Activated naive CD4-positive, alpha-beta T cell treated with anti-CD3 and anti-CD28 coated beads, Interleukin-2, amount 50 U/mL, for 16 hours (primary cell): ENCODE measurements around the gene LCK.

Experiments used
- DNase-seq: peaks from one replicate; pipeline ENCODE4 v3.0.0-alpha.2; 2020

LCK gene

DNA sequence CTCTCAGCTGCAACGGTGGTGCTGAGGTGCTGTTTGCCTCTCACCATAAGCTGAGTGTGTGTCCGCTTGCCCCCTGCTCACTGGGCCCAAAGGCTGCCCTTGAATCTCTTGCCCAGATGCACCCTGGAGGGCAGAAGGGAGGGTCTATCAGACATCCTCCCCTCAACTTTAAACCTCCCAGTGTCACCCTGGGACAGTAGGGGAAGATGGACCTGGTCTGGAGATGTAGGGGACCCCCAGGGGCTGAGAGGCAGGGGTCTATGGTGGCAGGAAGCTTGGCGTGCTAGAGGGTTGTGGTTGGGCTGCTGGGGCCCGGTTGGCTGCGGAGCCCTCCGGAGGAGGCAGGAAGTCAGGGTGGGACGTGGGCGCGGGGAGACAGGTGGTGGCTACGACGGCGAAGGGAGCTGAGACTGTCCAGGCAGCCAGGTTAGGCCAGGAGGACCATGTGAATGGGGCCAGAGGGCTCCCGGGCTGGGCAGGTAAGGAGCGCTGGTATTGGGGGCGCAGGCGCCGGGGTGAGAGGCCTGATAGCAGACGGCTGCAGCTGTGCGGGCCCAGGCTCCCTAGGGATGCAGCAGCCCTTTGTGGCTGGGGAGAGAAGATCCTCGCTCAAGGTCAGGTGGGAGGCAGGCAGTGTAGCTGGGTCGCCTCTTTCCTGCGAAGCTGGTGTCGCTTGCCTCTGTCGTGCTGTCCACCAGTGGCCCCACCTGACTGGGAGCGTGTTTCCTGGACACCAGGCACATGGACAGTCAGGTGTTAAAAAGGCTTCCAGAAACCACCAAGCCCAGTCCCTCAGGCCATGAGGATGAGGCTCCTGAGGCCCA, at the start of gene LCK:
Gene LCK (plus strand): TSS at position 373 of the 824 bp plus-strand sequence. CDS start 23,065 bp downstream, outside the sequence.
- DNase-seq: peak; percentile 69

DNA sequence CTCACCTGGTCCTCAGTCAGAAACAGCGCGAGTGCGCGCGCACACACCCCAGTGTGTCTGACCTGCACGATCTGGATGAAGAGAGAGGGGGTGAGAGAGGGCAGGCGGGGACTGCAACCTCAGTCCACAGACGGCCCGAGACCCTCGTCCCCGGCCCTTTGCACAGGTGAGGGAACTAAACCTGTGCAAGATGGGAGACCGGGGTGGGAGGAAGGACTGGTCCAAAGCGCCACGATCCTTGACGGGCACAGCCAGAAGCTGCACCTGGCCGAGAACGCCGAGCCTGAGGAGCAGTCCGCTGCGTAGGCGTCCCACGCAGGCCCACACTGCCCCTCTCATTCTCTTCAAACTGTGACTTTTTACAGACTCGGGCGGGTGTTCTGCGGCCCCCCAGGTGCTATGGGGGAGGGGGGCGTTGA, 46.1 kb upstream of the LCK start:
- no peak for DNase-seq

DNA sequence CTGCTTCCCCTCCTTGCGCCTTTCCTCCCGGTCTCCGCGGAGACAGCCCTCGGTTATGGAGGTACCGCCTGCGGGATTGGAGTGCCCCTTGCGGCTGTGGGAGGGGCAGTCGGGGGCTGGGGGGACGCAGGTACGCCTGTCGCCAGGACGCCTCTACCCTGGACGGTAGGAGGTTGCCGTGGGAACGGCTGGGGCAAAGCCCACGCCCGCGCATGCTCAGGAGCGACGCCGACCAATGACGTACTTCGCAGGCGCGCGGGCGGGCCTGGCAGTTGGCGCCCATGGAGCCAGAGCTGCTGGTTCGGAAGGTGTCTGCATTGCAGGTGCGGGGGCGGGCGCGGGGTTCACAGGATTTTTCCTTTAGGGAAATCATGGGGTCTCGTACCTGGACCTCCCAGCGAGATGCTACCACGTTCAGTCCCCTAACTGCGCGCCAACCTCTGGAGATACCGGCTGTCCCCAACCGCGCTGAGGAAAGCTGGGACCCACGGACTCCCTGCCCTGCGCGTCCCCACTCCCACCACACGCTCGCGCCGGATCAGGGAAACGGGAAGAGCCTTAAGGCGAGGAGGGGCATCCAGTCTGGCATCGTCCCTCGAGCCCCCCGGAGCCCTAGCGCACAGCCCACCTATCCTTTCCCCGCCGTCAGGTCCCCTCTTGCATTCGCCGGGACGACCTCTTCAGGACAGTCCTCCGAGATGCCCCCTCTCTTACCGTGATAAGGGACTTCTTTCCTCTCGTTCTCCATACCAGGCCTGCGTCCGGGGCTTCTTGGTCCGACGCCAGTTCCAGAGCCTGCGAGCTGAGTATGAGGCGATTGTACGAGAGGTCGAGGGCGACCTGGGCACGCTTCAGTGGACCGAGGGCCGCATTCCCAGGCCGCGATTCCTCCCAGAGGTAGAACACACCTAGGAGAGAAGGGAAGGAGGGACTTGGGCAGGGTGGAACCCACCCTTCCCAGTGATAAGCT, 45.4 kb upstream of the LCK start, which contains the start of gene IQCC:
Gene IQCC (plus strand): TSS at position 271 of the 970 bp plus-strand sequence. CDS start 11 bp downstream, at position 282.
- peak; percentile 84 for DNase-seq

DNA sequence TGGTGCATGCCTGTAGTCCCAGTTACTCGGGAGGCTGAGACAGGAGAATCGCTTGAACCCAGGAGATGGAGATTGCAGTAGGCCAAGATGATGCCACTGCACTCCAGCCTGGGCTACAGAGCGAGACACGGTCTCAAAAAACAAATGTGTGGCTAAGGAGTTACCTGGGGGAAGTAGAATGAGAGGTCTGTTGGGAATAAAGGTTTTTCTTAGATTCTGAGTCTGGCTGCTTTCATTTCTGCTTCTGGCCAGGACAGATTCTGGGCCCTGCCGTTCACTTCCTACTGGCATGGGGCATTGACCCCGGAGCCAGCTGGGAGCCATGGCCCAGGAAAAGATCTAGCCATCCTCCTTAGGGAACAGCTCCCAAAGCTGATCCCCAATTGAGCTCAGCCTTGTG, 42.6 kb upstream of the LCK start:
- no peak for DNase-seq

DNA sequence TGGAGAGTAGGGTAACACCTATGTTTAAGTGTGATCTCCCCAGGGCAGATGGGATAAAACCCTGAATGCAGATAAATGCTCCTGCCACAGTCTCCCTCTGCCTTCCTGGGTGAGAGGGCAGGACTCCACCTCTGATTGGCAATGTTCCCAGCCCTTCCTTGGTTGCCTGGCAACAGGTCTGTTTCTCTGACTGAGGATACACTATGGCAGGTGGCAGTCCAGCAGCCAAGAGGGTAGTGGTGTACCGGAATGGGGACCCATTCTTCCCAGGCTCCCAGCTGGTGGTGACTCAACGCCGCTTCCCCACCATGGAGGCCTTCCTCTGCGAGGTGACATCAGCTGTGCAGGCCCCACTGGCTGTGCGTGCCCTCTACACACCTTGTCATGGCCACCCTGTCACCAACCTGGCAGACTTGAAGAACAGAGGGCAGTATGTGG, 42.2 kb upstream of the LCK start, which contains the start of gene DCDC2B:
Gene DCDC2B (plus strand): TSS at position 199 of the 438 bp plus-strand sequence. CDS start 5 bp downstream, at position 204.
- DNase-seq: no peak

DNA sequence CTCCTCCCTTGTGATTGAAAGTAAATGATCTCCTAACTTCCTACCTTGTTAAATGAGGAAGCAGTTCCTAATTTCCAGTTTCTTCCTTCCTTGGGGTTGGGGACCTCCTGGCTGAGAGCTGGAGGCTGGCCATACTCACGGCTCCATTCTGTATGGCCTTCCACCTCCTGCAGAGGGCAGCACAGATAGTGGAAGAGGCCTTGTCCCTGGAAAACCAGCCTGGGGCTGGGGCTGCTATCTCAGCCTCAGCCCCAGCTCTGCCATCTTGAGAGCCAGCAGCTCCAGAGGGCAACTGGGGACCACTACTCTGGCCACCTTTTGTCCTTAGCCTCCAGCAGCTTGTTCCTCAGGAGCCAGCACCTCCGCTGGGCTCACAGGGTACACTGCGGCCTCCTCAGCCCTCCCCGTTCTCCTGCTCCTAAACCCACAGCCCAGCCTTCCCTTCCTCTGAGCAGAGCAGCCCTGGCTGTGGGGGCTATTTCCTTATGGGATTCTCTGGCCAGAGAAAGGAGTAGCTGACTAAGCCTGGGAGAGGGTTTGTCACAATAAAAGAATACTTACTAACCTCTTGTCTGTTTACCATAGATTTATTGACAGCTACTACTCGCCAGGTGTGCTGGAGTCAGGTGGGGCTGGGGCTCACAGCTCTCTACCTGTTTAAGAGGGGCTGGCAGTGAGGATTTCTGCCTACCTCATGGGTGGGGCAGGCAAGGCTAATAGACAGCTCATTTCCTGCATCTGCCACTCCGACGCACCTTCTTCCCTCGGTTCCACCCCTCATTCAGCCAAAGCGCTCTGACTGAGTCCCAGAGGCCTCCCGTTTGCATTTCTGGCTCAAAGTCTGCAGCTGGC, 35.2 kb upstream of the LCK start:
- peak; percentile 66 for DNase-seq

DNA sequence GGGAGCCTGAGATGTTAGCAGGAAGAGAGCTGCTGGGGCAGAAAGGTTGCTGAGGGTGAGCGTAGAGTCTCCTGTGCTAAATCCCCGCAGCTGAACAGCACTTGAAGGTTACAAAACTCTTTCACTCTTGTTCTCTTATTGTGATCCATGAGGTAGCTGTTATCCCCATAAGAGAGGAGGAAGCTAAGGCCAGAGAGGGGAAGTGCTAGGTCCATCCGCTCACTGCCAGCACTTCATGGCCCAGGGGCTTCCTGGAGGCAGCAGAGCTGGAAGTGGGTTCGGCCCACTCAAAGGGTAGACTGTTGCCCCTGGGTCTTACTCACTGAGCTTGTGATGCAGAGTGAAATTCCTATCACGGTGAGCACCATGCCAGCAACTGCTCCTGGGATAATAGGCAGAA, 34.5 kb upstream of the LCK start:
- no peak for DNase-seq

DNA sequence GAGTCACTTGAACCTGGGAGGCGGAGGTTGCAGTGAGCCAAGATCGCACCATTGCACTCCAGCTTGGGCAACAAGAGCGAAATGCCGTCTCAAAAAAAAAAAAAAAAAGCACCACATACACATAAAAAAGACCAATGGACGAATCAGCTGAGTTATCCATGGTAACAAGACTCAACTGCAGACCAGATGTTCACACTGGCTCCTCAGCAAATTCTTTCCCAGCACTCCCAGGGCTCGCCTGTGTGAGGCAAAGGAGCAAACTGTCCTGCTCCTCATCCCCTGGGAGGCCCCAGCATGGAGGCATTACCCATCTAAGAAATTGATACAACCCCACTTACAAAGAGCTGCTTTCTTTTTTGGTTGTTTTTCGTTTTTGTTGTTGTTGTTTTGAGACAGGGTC, 32.0 kb upstream of the LCK start:
- no peak for DNase-seq

DNA sequence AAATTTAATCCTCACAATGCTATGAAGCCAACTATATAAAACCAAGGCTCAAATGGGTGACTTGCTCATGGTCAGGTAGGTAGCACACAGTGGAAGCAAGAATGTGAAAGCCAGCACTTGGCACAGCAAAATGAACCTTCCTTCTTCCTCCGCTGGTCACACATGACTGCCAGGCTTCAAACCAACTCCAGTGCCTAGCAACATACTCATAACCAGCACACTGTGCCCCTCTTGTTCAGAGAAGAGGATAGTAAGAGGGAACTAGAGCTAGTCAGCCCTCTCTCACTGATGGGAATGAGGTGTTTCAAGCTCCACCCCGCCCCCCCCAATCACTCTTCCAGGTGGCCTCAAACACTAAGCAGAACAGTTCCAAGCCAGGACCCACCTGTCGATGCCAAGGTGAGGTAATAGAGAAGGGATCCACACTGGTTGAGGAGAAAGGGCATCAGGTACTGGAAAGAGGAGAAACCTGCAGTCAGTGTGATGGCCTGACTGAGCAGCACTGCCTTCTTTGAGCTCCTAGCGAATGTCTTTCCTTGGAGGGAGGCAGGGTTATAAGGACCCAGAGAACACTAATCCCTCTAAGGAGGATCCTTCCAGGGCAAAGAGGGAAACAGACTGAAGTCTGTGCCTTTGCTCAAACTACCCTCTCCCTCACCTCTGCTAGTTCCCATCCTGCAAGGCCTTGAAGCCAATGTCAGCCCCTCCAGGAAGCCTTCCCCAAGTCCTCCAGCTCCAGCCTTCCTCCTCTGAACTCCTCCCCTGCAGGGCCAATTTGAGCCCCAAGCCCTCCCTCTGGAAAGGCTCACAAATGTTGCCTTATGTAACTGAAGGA, 30.1 kb upstream of the LCK start:
- no peak for DNase-seq

DNA sequence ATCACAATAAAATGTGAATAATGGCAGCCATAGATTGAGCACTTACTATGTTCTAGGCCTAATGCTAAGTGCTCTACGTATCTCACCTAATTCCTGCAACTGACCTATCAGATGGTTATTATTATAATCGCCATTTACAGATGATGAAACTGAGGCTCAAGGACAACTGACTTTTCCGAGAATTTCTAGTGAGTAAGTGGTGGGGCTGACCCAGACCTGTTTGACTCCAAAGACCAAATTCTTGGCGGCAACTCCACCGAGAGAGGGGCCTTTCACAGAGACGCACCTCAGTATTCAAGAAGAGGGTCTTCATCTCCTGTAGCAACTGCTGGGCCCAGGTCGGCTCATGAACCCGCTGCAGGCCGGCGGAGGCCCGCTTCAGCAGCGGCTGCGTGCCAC, 29.5 kb upstream of the LCK start:
- DNase-seq: no peak

DNA sequence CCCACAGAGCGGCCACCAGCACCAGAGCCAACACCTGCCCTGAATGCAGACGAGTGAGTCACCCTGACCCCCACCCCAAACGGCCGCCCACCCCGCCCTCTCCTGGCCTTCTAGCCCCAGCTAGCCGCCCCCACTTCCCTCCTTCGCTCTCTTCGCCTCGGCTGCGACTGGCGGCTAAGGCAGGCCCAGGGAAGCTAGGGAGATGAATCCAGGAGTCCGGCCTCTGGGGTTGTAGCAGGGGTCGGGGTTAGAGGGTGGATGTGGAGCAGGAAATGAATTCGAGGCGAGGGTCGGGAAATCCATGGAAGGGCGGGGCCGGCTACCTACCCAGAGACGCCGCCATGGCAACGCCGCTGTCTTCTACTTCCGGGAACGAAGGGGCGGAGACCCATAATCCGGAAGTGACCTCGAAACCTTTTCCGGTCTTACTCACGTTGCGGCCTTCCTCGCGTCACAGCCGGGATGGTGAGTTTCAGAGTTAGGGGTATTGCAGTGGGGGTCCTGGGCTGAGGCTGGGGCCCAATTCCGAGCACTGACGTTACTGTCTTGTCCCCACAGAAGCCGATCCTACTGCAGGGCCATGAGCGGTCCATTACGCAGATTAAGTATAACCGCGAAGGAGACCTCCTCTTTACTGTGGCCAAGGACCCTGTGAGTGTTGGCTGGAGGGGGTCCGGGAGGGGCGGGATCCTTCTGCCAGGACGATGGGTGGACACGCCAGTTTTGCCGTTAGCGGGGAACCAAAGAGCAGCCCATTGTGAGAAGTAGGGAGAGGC, 28.9 kb upstream of the LCK start, which contains the start of the genes EIF3I and TMEM234:
Gene EIF3I (plus strand): TSS at position 428 of the 776 bp plus-strand sequence. CDS start 35 bp downstream, at position 463.
Gene TMEM234 (minus strand): TSS at position 374 of the 776 bp plus-strand sequence. CDS start 31 bp downstream, at position 343.
- peak; percentile 89 for DNase-seq

DNA sequence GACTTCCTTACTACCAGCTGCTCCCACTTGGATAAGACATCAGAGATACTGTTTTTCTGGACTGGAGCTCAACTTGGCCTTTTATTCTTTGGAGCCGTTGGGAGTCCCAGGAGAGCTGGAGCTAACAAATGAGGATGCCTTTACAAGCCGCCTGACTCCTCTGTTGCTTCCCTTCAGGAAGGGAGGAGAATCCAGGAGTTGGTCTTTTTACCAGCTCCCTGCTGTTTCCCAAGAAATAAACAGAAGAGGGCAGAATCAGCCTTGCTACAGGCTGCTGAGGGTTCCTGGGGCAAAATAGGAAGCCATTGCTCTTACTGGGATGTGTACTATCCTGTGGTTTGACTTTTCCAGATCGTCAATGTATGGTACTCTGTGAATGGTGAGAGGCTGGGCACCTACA, 27.4 kb upstream of the LCK start:
- no peak for DNase-seq

DNA sequence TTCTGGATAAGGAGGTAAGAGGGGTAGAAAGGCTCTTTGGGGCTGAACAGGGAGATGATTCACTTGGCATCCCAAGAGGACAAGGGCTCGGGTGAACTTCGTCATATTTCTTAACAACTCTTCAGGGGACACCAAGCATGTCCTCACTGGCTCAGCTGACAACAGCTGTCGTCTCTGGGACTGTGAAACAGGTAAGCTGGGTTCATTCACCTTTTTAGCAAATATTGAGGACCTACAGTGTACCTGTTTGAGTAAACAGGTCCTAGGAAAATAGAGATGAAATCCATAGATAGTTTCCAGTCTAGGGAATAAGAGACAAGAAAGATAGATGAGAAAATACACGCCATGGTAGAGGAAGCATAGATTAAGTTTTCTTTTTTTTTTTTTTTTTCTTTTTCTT, 26.8 kb upstream of the LCK start:
- no peak for DNase-seq

DNA sequence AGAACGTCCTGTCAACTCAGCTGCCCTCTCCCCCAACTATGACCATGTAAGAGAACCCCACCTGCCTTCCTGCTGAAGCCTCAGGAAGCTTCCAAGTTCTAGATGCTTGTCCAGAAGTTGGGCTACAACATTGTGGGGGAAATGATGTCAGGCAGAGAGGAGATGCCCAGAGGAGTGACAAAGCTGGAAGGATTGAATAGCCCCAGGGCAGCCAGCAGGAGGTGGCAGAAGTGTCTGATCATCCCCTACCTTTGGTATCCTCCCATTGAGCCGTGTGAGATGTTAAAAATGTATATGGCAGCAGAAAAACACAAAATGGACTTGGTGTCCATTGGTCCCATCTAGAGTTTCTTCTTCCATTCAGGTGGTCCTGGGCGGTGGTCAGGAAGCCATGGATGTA, 22.3 kb upstream of the LCK start:
- no peak for DNase-seq

DNA sequence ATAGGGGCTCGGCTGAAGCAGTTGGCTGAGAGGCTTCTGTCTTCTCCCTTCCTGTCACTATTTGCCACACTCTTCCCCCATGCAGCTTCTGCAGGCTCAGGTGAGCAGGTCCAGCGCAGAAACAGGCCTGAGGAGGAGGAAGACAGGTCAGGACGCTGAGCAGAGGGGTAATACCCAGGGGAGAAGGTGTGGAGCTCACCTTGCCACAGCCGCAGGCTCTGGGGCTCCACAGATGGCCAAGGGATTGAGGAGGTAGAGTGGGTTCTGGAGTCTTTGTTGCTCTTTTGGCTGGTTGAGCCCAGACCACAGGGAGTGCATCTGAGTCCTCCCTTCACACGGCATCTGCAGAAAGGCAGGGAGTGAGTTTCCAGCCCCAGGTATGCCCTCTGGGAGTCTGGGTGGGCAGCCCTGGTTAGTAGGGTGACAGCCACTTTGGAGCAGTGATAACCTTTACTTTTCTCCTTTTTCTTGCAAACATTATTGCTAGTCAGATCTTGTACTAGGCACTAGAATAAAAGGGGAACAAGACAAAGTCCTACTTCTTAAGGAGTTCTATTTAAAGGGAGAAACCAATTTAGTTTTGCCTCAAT, 19.1 kb upstream of the LCK start:
- no peak for DNase-seq

DNA sequence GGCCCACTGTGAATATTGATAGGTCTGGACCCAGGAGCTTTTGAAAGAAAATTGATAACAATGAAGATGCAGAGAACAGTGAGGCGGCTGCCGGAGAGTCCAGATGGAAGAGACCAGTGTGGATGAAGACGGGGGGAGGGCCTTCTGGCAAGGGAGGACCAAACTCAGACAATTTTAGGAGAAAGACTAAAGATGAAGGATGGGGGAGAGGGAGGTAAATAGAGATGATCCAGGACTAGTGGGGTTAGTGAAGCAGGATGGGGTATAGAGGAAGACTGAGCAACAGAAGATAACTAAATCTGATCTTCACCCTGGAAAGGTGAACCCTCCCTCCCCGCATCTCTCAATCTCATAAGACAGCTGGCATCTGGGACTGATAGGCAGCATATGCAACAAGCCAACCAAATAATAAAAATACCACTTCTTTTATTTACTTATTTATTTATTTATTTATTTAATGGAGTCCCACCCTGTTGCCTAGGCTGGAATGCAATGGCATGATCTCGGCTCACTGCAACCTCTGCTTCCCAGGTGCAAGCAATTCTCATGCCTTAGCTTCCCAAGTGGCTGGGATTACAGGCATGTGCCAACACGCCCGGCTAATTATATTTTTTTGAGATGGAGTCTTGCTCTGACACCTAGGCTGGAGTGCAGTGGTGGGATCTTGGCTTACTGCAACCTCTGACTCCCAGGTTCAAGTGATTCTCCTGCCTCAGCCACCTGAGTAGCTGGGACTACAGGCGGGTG, 18.3 kb upstream of the LCK start:
- DNase-seq: no peak

DNA sequence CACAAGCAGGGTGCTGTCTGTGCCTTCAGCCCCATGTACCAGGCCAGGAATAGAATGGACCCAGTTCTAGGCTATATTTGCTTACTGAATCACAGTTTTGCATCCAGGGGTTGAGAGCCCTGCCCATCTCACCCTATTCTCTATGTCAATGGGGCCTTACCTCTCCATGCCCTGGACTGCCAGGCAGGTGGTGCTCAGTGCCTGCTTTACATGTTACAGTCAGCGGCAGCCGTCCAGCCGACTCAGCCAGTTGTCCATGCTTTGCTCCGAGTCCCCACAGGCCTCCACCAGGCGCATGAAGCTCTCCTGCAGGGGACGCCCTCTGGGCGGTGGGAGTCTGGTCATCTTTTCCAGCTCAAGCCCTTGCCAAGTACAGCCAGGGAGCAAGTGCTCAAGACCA, 16.3 kb upstream of the LCK start:
- no peak for DNase-seq

DNA sequence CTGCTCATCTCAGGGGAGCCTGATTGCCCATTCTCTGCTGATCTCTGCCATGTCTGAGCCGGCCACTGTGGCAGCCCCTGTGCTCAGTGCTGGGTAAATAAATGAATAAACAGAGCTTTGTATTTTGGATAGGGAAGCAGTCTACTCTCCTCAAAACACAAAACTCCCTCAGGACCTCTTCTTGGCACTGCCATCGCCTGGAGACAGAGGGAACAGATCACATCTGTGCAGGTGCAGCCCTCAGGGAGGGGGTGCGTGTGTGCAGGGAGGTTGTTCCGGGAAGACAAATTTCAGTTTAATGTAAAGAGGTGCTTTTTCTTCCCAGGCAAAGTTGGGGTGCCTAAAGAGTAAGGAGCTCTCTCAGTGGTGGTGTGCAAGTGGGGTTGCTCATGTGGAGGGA, 11.7 kb upstream of the LCK start:
- no peak for DNase-seq

DNA sequence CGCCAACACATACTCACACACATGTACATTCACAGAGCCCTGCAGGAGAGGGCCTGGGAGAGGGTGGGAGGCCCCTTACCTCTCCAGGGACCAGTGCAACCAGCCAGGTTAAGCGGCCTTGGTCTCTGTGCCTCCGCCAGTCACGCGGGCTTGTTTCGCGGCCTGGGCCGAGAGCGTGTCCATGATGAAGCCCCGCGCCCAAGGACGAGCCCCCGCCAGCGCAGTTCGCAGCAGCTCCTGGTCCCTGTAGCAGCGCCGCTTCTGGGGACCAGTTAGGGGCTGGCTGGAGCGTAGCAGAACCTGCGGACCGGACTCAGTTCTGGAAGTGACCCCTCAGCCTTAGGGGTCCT, 11.3 kb upstream of the LCK start:
- DNase-seq: no peak
